Measurements from ENCODE around the gene ZNF860.
A peak's percentile ranks its signal among the peaks of the same experiment; 100 is the strongest.

The ZNF860 gene

GRCh38 chr3:31962801-31963205 lies 18.7 kb upstream of the ZNF860 start:
- DNase-seq (ENCODE audit: low read depth) = no peak

DNA sequence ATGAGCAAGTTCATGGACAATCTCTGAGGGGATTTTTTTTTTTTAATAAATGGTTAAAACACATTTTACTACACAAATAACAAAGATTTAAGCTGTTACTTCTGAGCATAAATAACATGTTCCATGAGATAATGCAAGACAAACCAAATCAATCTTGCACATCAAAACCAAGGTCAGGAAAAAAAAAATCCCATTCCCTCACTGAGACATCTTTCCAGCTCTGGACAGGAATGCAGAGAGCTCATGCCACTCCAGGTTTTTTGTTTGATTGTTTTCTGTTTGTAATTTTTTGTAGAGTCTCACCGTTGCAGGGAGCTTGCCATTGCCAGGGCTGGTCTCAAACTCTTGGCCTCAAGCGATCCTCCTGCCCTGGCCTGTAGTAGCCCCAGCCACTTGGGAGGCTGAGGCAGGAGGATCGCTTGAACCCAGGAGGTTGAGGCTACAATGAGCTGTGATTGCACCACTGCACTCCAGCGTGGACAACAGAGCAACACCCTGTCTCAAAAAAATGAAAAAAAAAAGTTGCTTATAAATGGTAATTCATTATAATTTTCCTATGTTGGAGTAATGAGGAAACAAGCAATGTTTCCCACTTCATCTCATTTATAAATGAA lies 14.5 kb upstream of the ZNF860 start:
- H3K36me3 ChIP-seq (ENCODE audit: control insufficient read depth, insufficient read depth, low read length, severe bottlenecking) = no peaks in the 10 kb centered on the region

More at GRCh38 chr3:31962801-31963205, 18.7 kb upstream of the ZNF860 start:
- Histone ChIP-seq H3K27me3 (replicated peaks; ENCODE audit: control insufficient read depth, insufficient read depth, low read length) (no peaks in the 10 kb centered on the region), H3K4me3 (ENCODE audit: low read length) (no peak overlapping the region), H3K9ac (ENCODE audit: low read length) (no peak overlapping the region), H3K4me1 (ENCODE audit: control insufficient read depth, insufficient read depth, low read length) (peaks cover 53% of the 10 kb centered on the region), H3K9me3 (ENCODE audit: control insufficient read depth, low read length) (no peaks in the 10 kb centered on the region), H3K36me3 (ENCODE audit: control insufficient read depth, insufficient read depth, low read length, severe bottlenecking) (no peaks in the 10 kb centered on the region)

DNA sequence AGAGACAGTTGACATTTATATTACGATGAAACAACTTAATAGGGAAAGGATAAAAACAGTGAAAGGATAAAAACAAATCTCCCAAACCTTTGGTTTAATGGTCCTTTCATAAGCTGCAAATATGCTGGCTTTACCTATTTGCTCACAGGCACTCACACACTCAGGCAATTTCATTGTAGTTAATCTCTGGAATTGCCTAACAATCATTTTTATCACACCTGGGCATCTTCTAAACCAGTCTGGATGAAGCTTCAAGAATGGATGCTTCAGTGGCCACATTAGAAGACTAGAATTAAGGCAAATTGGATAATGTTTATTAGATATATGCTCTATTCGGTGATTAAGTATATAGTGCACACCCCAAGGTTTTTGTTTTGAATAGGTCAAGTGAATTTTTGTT lies 14.0 kb upstream of the ZNF860 start:
- Histone ChIP-seq H3K4me1 (ENCODE audit: control insufficient read depth, insufficient read depth, low read length) (peaks cover 35% of the 10 kb centered on the region), H3K36me3 (ENCODE audit: control insufficient read depth, insufficient read depth, low read length, severe bottlenecking) (no peaks in the 10 kb centered on the region), H3K27me3 (replicated peaks; ENCODE audit: control insufficient read depth, insufficient read depth, low read length) (no peaks in the 10 kb centered on the region), H3K9ac (ENCODE audit: low read length) (peak overlapping the region; percentile 75), H3K9me3 (ENCODE audit: control insufficient read depth, low read length) (no peaks in the 10 kb centered on the region), H3K4me3 (ENCODE audit: low read length) (peak overlapping the region; percentile 57)
- DNase-seq (ENCODE audit: low read depth) = no peak

More for the DNA sequence above, 14.5 kb upstream of the ZNF860 start:
- Histone ChIP-seq H3K4me1 (ENCODE audit: control insufficient read depth, insufficient read depth, low read length) (peaks cover 37% of the 10 kb centered on the region), H3K27me3 (replicated peaks; ENCODE audit: control insufficient read depth, insufficient read depth, low read length) (no peaks in the 10 kb centered on the region), H3K4me3 (ENCODE audit: low read length) (no peak overlapping the region), H3K9ac (ENCODE audit: low read length) (no peak overlapping the region), H3K9me3 (ENCODE audit: control insufficient read depth, low read length) (no peaks in the 10 kb centered on the region)
- no peak for DNase-seq (ENCODE audit: low read depth)

- H3K9ac ChIP-seq (ENCODE audit: low read length) = peak overlapping the region; percentile 75
- H3K27me3 ChIP-seq (replicated peaks; ENCODE audit: control insufficient read depth, insufficient read depth, low read length) = no peaks in the 10 kb centered on the region
- H3K36me3 ChIP-seq (ENCODE audit: control insufficient read depth, insufficient read depth, low read length, severe bottlenecking) = no peaks in the 10 kb centered on the region
- H3K9me3 ChIP-seq (ENCODE audit: control insufficient read depth, low read length) = no peaks in the 10 kb centered on the region
- peak; percentile 77 for DNase-seq (ENCODE audit: low read depth)
- peaks cover 29% of the 10 kb centered on the region for H3K4me1 ChIP-seq (ENCODE audit: control insufficient read depth, insufficient read depth, low read length)
- H3K4me3 ChIP-seq (ENCODE audit: low read length) = peak overlapping the region; percentile 57
Measured at GRCh38 chr3:31968369-31968926, 13.1 kb upstream of the ZNF860 start.

GRCh38 chr3:31968927-31969418 lies 12.6 kb upstream of the ZNF860 start:
- peak; percentile 93 for DNase-seq (ENCODE audit: low read depth)
- Histone ChIP-seq H3K27me3 (replicated peaks; ENCODE audit: control insufficient read depth, insufficient read depth, low read length) (no peaks in the 10 kb centered on the region), H3K4me3 (ENCODE audit: low read length) (peak overlapping the region; percentile 57), H3K36me3 (ENCODE audit: control insufficient read depth, insufficient read depth, low read length, severe bottlenecking) (no peaks in the 10 kb centered on the region), H3K9me3 (ENCODE audit: control insufficient read depth, low read length) (no peaks in the 10 kb centered on the region), H3K4me1 (ENCODE audit: control insufficient read depth, insufficient read depth, low read length) (peaks cover 29% of the 10 kb centered on the region), H3K9ac (ENCODE audit: low read length) (peak overlapping the region; percentile 75)

GRCh38 chr3:31971607-31972006 lies 9.9 kb upstream of the ZNF860 start:
- no peaks in the 10 kb centered on the region for H3K27me3 ChIP-seq (replicated peaks; ENCODE audit: control insufficient read depth, insufficient read depth, low read length)
- H3K9ac ChIP-seq (ENCODE audit: low read length) = no peak overlapping the region

GRCh38 chr3:31973081-31973480 lies 8.5 kb upstream of the ZNF860 start:
- Histone ChIP-seq H3K9ac (ENCODE audit: low read length) (no peak overlapping the region), H3K4me3 (ENCODE audit: low read length) (no peak overlapping the region), H3K9me3 (ENCODE audit: control insufficient read depth, low read length) (no peaks in the 10 kb centered on the region), H3K27me3 (replicated peaks; ENCODE audit: control insufficient read depth, insufficient read depth, low read length) (no peaks in the 10 kb centered on the region), H3K36me3 (ENCODE audit: control insufficient read depth, insufficient read depth, low read length, severe bottlenecking) (no peaks in the 10 kb centered on the region), H3K4me1 (ENCODE audit: control insufficient read depth, insufficient read depth, low read length) (peaks cover 18% of the 10 kb centered on the region)
- DNase-seq (ENCODE audit: low read depth) = no peak

More at GRCh38 chr3:31971607-31972006, 9.9 kb upstream of the ZNF860 start:
- no peaks in the 10 kb centered on the region for H3K36me3 ChIP-seq (ENCODE audit: control insufficient read depth, insufficient read depth, low read length, severe bottlenecking)
- DNase-seq (ENCODE audit: low read depth) = no peak
- H3K4me3 ChIP-seq (ENCODE audit: low read length) = no peak overlapping the region
- H3K9me3 ChIP-seq (ENCODE audit: control insufficient read depth, low read length) = no peaks in the 10 kb centered on the region
- peaks cover 28% of the 10 kb centered on the region for H3K4me1 ChIP-seq (ENCODE audit: control insufficient read depth, insufficient read depth, low read length)

GRCh38 chr3:31973837-31974236 lies 7.7 kb upstream of the ZNF860 start:
- H3K4me1 ChIP-seq (ENCODE audit: control insufficient read depth, insufficient read depth, low read length) = peaks cover 13% of the 10 kb centered on the region
- no peak overlapping the region for H3K4me3 ChIP-seq (ENCODE audit: low read length)
- no peak for DNase-seq (ENCODE audit: low read depth)
- H3K9me3 ChIP-seq (ENCODE audit: control insufficient read depth, low read length) = no peaks in the 10 kb centered on the region
- H3K9ac ChIP-seq (ENCODE audit: low read length) = no peak overlapping the region
- H3K36me3 ChIP-seq (ENCODE audit: control insufficient read depth, insufficient read depth, low read length, severe bottlenecking) = no peaks in the 10 kb centered on the region
- H3K27me3 ChIP-seq (replicated peaks; ENCODE audit: control insufficient read depth, insufficient read depth, low read length) = no peaks in the 10 kb centered on the region

DNA sequence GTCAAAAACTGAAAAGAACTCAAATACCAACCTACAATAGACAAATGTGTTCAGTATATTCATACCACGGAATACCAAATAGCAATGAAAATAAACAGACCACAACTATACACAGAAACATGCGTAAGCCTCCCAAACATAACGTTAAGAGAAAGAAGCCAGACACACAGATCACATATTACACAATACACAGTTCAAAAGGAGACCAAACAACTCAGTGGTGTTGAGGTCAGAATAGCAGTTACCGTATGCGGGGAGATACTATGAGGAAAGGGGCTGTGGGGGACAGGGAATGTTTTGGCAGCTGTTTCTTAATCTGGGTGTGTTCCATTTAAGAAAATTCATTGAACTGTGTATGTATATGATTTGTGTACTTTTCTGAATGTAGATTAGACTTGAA lies 7.1 kb upstream of the ZNF860 start:
- Histone ChIP-seq H3K9ac (ENCODE audit: low read length) (no peak overlapping the region), H3K36me3 (ENCODE audit: control insufficient read depth, insufficient read depth, low read length, severe bottlenecking) (no peaks in the 10 kb centered on the region), H3K4me3 (ENCODE audit: low read length) (no peak overlapping the region), H3K4me1 (ENCODE audit: control insufficient read depth, insufficient read depth, low read length) (peaks cover 10% of the 10 kb centered on the region), H3K9me3 (ENCODE audit: control insufficient read depth, low read length) (no peaks in the 10 kb centered on the region), H3K27me3 (replicated peaks; ENCODE audit: control insufficient read depth, insufficient read depth, low read length) (no peaks in the 10 kb centered on the region)
- DNase-seq (ENCODE audit: low read depth) = peak; percentile 76

DNA sequence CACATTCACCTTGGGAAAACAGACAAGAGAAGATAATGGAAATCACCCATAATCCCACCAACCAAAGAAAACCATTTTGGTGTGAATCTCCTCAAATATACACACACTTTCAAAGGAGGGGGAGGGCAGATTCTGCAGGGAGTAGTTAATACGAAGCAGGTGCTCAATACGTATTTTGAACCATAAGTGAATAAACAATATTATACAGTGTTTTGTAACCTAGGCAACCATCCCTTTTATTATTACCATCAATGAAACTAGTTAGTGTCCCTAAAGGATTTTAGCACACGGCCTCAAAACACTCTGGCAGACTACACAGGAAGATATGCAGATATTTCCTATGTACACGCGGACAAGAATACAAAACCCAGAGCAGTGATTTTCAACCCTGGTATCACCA lies 6.6 kb upstream of the ZNF860 start:
- no peak for DNase-seq (ENCODE audit: low read depth)
- no peaks in the 10 kb centered on the region for H3K9me3 ChIP-seq (ENCODE audit: control insufficient read depth, low read length)
- no peaks in the 10 kb centered on the region for H3K36me3 ChIP-seq (ENCODE audit: control insufficient read depth, insufficient read depth, low read length, severe bottlenecking)
- peaks cover 8% of the 10 kb centered on the region for H3K4me1 ChIP-seq (ENCODE audit: control insufficient read depth, insufficient read depth, low read length)
- no peak overlapping the region for H3K9ac ChIP-seq (ENCODE audit: low read length)
- no peaks in the 10 kb centered on the region for H3K27me3 ChIP-seq (replicated peaks; ENCODE audit: control insufficient read depth, insufficient read depth, low read length)
- H3K4me3 ChIP-seq (ENCODE audit: low read length) = no peak overlapping the region

DNA sequence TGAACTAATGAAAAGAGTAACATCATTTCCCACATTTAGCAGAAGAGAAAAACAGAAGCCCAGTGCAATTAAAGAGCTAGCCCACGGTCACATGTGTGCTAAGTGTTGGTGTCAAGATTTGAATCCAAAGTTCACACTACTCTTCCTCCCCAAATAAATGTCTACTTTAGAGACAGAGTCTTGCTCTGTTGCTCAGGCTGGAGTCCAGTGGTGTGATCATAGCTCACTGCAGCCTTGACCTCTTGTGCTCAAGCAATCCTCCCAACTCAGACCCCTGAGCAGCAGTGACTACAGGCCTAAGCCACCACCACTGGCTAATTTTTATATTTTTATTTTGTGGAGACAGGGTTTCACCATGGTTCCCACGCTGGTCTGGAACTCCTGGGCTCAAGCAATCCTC lies 5.2 kb upstream of the ZNF860 start:
- peaks cover 5% of the 10 kb centered on the region for H3K4me1 ChIP-seq (ENCODE audit: control insufficient read depth, insufficient read depth, low read length)
- H3K9me3 ChIP-seq (ENCODE audit: control insufficient read depth, low read length) = no peaks in the 10 kb centered on the region
- H3K36me3 ChIP-seq (ENCODE audit: control insufficient read depth, insufficient read depth, low read length, severe bottlenecking) = no peaks in the 10 kb centered on the region
- H3K4me3 ChIP-seq (ENCODE audit: low read length) = no peak overlapping the region
- no peak for DNase-seq (ENCODE audit: low read depth)
- no peak overlapping the region for H3K9ac ChIP-seq (ENCODE audit: low read length)
- no peaks in the 10 kb centered on the region for H3K27me3 ChIP-seq (replicated peaks; ENCODE audit: control insufficient read depth, insufficient read depth, low read length)

Data from adipocyte (in vitro differentiated cells).